Stimulated activated CD8-positive, alpha-beta memory T cell treated with anti-CD3 and anti-CD28 coated beads, Interleukin-2, amount 100 ng/mL, for 1 hour (primary cell): ENCODE measurements around the gene ZNF217.
"Not testable (repeated sequence)": the region's sequence is repeated elsewhere in the genome, so short reads cannot be mapped to it uniquely, and the experiment has no call there.

ENCODE experiments used
- DNase-seq, 2 donors: peaks; one replicate each; pipeline ENCODE4 v3.0.0-alpha.2; 2020; ENCODE audit warnings: low read depth in 2 of 2

Gene ZNF217

GRCh38 chr20:53583660-53584549 is 9.7 kb downstream of the ZNF217 start:
- DNase-seq: not testable (repeated sequence)

DNA sequence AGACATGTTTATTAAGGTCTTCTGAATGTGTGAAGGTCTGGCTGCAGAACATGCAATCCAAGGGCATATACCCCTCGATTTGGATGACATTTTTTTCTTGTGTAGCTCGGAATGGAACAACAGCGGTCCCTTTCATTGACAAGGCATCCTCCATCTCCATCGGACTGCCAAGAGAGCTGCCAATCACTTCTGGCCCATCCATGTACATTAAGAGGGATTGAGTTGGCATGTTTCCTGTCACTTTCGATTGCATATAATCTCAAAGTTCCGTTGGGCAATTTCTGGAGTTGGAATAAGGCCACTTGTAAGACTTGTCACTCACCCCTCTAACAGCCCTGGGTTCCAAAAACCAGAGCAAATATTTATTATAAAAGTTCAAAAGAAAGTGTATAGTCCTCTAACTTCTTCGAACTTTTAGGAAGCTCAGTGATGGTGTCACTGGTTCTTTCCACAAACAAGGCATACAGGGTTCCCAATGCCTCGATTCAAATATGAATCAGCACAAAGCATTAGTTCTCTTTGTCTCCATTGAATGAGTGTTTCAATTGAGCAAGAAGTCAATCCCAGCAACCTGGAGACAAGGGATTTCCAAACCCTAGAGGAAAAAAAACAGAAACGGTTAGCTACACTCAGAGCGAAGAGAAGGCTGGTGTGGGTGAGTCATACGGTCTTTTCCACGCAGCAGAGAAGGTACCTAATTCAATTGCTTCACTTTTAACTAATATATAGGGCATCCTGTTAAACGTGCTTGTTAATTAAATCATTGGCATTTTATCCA is 10.9 kb downstream of the ZNF217 start:
- DNase-seq: no peak

- no peak for DNase-seq
Observed at GRCh38 chr20:53582251-53582570, 11.4 kb downstream of the ZNF217 start.

GRCh38 chr20:53581444-53582250 is 12.0 kb downstream of the ZNF217 start:
- DNase-seq: no peak

DNA sequence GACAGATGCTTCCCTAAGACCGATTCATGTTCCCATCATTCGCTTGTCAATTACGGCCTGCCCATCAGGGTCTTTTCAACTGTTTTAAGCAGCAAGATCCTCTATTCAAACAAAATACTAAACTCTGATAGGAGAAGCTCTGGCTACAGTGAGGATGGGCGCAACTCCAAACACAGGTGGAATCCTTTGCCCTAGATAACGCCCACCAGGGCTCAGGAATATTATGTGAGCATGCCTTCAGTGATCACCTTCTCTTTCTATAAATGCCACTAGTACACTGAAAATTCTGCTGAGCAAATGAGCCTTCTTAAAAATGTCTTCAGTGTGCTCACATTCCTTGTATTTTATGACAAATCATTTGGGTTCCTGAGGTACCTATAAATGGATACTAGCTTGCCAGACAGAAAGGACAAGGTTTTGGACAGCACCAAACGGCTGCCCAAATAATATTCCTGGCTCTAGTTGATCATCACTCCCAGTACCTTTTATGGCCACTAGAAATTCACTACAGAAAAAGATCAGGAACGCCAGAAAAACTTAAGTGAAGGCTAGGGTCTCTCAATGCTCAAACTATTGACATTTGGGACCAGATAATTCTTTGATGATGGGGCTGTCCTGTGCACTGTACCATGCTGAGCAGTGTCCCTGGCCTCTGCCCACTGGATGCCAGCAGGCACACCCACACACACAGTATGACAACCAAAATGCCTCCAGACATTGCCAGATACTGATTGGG is 13.1 kb downstream of the ZNF217 start:
- DNase-seq: no peak

DNA sequence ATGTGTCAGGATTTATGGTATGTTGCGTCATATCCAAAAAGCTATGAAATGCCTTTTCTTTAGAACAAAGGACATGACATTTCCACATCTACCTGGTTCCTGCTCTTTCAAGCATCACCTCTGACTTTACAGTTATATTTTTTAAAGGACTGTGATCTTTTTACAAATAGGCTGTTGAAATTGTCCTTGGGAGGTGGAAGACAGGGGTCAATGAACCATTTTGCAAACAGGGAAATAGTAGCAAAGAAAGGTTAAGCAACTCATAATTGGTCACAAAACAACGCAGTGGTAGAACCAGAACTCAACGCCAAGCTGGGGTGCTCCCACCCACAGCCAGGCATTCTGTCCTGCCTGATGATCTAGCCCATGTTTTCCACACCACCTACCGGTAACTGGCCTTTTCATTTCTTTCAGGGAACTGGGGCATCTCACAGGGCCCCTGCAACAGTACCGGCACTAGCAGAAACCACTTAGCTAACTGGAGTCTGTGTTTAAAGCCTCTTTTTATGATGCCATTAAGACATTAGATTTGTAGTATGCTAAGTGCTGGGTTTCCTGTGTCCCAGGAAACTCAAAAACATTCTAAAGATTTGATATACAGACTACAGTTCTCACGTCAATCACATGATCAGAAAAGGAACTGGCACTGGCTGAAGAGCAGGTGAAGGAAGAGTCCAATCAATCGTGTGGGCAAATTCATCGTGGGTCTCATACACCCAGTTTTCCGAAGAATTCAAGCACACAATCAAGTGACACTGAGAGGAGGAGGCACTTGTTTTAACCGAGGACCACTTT is 13.9 kb downstream of the ZNF217 start:
- DNase-seq: no peak

DNA sequence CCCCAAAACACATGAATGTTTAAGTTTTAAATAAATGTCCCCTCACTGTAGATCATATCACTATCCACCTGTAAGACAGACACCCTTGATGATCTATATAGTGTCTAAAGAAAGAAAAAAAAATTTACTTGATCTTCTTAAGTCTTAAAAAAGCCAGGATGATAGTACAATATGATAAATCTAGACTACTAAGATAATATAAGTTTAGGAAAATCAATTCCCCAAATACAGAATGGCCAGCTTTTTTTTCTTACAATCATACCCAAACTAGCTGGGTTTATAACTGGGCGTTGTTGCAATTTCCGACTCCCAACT is 14.4 kb downstream of the ZNF217 start:
- no peak for DNase-seq

- no peak for DNase-seq
Observed at GRCh38 chr20:53578492-53579222, 15.0 kb downstream of the ZNF217 start.

DNA sequence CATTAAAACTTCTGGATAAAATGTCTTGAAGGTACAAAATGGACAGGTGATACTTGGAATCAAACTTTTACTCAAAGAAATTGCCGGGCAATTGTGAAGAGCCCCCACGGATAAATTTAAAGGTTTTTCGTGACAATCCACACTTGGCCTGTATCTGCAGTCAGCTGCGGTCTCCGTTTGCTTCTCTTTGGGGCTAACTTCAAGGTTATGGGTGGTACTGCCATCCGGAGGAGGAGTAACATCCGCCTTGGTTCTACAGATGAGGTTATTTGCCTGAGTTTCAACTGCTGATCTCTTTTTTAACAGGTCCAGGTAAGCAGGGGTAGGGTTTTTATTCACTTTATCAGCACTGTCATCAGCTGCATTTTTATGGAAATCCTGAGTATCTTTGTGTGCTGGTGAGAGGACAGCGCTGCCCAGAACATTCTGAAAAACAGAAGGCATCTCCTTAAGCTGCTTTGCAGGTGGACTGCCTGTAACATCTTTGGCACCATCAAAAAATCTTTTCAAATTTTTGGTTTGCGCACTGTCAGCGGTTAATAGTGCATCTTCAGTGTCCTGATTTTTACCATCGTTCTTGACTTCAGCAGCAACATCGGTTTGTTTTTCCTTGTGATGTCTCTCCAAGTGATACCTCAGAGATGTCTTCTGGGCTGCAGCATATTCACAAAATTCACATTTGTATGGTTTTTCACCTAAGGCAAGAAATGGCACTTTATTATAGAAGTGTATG is 16.9 kb downstream of the ZNF217 start:
- no peak for DNase-seq

- DNase-seq: no peak
Observed at GRCh38 chr20:53576195-53576580, 17.5 kb downstream of the ZNF217 start.

- no peak for DNase-seq
Observed at GRCh38 chr20:53575481-53576194, 18.0 kb downstream of the ZNF217 start.

- DNase-seq: no peak
Observed at GRCh38 chr20:53574819-53575218, 18.8 kb downstream of the ZNF217 start.

DNA sequence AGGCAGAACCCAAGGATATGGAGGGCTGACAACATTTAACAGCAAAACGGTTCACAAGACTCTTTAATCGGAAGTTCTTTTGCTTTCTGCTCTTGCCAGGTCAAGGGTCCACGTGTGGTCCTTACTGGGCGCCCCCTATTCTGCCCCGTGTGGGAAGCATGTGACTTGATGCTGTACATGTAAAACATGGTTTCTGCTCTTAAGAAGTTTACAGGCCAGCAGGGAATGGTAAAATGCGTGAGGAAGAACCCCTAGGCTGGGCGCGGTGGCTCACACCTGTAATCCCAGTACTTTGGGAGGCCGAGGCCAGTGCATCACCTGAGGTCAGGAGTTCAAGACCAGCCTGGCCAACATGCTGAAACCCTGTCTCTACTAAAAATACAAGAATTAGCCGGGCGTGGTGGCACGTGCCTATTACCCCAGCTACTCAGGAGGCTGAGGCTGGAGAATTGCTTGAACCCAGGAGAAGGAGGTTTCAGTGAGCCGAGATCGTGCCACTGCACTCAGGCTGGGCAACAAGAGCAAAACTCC is 19.3 kb downstream of the ZNF217 start:
- DNase-seq: no peak

DNA sequence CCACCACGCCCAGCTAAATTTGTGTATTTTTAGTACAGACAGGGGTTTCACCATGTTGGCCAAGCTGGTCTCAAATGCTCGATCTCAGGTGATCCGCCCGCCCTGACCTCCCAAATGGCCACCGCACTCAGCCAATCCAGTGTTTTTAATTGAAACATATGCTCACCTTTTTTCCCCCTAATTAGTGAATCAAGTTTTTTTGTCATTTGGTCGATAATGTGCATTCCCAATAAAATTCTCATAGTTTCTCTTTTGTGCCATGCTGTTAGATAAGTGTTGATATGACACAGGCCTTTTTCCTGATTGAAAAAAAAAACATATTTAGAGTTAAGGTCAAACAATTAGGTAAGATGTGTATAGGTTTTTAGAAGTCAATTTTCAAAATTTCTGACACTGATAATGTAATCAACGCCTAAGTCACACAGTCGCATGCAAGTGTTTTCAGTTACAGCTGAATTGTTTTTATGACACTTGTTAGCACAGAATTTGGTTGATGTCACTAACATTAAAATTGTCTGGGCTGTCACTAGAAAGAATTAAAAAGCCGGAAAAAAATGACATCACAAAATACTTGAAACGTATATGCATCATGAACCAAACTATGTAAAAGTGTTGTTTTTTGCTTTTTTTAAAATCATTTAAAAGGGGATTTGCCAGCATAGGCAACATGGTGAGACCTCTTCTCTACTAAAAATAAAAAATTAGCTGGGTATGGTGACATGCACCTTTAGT is 21.9 kb downstream of the ZNF217 start:
- no peak for DNase-seq

DNA sequence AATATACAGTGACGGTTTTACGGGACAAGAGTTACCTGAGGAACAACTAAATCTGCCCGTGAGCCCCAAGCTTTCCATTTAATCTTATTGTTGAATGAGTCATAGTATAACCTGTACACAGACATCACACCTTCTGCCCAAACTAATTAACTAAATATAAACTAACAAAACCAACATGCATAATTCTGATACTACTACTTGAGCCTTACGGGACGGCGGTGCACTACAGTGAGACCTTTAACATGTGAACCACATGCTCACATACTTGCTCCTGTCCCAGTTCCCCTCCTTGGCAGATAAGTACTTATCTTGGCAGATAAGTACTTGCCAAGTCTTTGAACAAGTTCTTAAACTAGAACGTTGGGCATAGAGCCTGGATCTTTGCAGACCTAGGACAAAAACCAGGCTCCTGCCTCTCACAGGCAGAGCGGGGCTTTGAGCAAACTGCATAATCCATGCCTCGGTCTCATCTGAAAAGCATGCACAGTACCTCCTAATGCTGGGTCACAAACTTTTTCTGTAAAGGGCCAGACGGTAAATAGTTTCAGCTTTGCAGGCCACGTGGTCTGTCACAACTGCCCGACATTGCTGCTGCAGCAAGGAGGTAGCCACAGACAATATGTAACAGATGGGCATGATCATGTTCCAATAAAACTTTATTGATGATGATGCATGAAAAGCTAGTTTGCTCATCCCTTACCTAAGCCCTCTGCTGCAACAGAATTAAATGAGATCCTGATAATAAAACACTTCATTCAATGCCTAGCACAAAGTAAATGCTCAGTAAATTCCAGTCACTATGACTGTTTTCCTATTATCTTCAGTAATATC is 23.0 kb downstream of the ZNF217 start:
- DNase-seq: no peak

GRCh38 chr20:53569606-53570307 is 23.9 kb downstream of the ZNF217 start:
- DNase-seq: no peak
